ENCODE measurements around the gene PACSIN2.

GRCh38 chr22:43012390-43012789 lies 2.6 kb downstream of the PACSIN2 start:
- TF ChIP-seq CTCF (IDR thresholded peaks at IDR 0.05), result no peak
- TF ChIP-seq CHD2 (IDR thresholded peaks at IDR 0.05; ENCODE audit: low read length, partially characterized antibody), result no peak
- TF ChIP-seq NR3C1 (IDR thresholded peaks at IDR 0.05), result no peak
- TF ChIP-seq MAFK (IDR thresholded peaks at IDR 0.05; ENCODE audit: partially characterized antibody), result no peak
- TF ChIP-seq ZFP36 (IDR thresholded peaks at IDR 0.05; ENCODE audit: borderline replicate concordance, partially characterized antibody), result no peak
- TF ChIP-seq, protein P1, sequence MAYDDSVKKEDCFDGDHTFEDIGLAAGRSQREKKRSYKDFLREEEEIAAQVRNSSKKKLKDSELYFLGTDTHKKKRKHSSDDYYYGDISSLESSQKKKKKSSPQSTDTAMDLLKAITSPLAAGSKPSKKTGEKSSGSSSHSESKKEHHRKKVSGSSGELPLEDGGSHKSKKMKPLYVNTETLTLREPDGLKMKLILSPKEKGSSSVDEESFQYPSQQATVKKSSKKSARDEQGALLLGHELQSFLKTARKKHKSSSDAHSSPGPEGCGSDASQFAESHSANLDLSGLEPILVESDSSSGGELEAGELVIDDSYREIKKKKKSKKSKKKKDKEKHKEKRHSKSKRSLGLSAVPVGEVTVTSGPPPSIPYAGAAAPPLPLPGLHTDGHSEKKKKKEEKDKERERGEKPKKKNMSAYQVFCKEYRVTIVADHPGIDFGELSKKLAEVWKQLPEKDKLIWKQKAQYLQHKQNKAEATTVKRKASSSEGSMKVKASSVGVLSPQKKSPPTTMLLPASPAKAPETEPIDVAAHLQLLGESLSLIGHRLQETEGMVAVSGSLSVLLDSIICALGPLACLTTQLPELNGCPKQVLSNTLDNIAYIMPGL (CRISPR knock-in tag; IDR thresholded peaks at IDR 0.05; ENCODE audit: borderline replicate concordance), result no peak
- no peak for TF ChIP-seq EHMT2 (IDR thresholded peaks at IDR 0.05; ENCODE audit: low read depth)
- TF ChIP-seq USF2 (IDR thresholded peaks at IDR 0.05), result no peak
- TF ChIP-seq, protein P2, sequence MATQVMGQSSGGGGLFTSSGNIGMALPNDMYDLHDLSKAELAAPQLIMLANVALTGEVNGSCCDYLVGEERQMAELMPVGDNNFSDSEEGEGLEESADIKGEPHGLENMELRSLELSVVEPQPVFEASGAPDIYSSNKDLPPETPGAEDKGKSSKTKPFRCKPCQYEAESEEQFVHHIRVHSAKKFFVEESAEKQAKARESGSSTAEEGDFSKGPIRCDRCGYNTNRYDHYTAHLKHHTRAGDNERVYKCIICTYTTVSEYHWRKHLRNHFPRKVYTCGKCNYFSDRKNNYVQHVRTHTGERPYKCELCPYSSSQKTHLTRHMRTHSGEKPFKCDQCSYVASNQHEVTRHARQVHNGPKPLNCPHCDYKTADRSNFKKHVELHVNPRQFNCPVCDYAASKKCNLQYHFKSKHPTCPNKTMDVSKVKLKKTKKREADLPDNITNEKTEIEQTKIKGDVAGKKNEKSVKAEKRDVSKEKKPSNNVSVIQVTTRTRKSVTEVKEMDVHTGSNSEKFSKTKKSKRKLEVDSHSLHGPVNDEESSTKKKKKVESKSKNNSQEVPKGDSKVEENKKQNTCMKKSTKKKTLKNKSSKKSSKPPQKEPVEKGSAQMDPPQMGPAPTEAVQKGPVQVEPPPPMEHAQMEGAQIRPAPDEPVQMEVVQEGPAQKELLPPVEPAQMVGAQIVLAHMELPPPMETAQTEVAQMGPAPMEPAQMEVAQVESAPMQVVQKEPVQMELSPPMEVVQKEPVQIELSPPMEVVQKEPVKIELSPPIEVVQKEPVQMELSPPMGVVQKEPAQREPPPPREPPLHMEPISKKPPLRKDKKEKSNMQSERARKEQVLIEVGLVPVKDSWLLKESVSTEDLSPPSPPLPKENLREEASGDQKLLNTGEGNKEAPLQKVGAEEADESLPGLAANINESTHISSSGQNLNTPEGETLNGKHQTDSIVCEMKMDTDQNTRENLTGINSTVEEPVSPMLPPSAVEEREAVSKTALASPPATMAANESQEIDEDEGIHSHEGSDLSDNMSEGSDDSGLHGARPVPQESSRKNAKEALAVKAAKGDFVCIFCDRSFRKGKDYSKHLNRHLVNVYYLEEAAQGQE (IDR thresholded peaks at IDR 0.05), result no peak
- no peak for TF ChIP-seq RNF2 (IDR thresholded peaks at IDR 0.05; ENCODE audit: borderline replicate concordance, low read depth)
- TF ChIP-seq POLR2A (IDR thresholded peaks at IDR 0.05; ENCODE audit: low read length), result no peak
- TF ChIP-seq, protein P3, sequence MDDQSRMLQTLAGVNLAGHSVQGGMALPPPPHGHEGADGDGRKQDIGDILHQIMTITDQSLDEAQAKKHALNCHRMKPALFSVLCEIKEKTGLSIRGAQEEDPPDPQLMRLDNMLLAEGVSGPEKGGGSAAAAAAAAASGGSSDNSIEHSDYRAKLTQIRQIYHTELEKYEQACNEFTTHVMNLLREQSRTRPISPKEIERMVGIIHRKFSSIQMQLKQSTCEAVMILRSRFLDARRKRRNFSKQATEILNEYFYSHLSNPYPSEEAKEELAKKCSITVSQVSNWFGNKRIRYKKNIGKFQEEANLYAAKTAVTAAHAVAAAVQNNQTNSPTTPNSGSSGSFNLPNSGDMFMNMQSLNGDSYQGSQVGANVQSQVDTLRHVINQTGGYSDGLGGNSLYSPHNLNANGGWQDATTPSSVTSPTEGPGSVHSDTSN (IDR thresholded peaks at IDR 0.05), result no peak
- no peak for TF ChIP-seq RCOR1 (IDR thresholded peaks at IDR 0.05; ENCODE audit: low read depth, low read length)

Measured in A549 (cell line).